ENCODE data around the gene IL20RA. TPM values are rescaled to one million over a fixed set of nuclear protein-coding genes. Genes with fewer than 3 reads are reported as not detected.

IL20RA gene
- total and polyA plus RNA-seq, 4 donors, result 0.17 to 0.65 (median 0.25) TPM; not detected in 1

GRCh38 chr6:137024237-137024990, 20.4 kb downstream of the IL20RA start:
- peaks cover 0 to 1% (median 0%) of the 10 kb centered on the region in 4 donors for H3K36me3 ChIP-seq (ENCODE audit: control insufficient read depth in 4 of 4, insufficient read depth in 3 of 4, low read depth in 1 of 4, low read length in 3 of 4)
- TF ChIP-seq ATF3 (IDR thresholded peaks at IDR 0.05) (peak; percentile 34), HNF4G (IDR thresholded peaks at IDR 0.05) (no peak), EGR1 (IDR thresholded peaks at IDR 0.05; ENCODE audit: low read depth in 2 of 2) (no peak), NR2F2 (IDR thresholded peaks at IDR 0.05) (no peak), YY1 (IDR thresholded peaks at IDR 0.05) (peak; percentile 67), FOXA1 (IDR thresholded peaks at IDR 0.05) (peak; percentile 83), GABPA (IDR thresholded peaks at IDR 0.05 in 1 of 2, conservative IDR thresholded peaks at IDR 0.05 in 1 of 2) (no peak), SP1 (IDR thresholded peaks at IDR 0.05) (peak; percentile 21), FOXA2 (IDR thresholded peaks at IDR 0.05) (peak; percentile 90), HNF4A (conservative IDR thresholded peaks at IDR 0.05) (peak; percentile 15 to 45), RXRA (IDR thresholded peaks at IDR 0.05) (peak in 1 of 2 donors; percentile 53), CTCF (IDR thresholded peaks at IDR 0.05; ENCODE audit: low read depth, low read length, missing input control) (no peak), JUND (IDR thresholded peaks at IDR 0.05) (peak; percentile 18 to 30), TAF1 (conservative IDR thresholded peaks at IDR 0.05) (no peak)
- TF ChIP-seq, protein P1, sequence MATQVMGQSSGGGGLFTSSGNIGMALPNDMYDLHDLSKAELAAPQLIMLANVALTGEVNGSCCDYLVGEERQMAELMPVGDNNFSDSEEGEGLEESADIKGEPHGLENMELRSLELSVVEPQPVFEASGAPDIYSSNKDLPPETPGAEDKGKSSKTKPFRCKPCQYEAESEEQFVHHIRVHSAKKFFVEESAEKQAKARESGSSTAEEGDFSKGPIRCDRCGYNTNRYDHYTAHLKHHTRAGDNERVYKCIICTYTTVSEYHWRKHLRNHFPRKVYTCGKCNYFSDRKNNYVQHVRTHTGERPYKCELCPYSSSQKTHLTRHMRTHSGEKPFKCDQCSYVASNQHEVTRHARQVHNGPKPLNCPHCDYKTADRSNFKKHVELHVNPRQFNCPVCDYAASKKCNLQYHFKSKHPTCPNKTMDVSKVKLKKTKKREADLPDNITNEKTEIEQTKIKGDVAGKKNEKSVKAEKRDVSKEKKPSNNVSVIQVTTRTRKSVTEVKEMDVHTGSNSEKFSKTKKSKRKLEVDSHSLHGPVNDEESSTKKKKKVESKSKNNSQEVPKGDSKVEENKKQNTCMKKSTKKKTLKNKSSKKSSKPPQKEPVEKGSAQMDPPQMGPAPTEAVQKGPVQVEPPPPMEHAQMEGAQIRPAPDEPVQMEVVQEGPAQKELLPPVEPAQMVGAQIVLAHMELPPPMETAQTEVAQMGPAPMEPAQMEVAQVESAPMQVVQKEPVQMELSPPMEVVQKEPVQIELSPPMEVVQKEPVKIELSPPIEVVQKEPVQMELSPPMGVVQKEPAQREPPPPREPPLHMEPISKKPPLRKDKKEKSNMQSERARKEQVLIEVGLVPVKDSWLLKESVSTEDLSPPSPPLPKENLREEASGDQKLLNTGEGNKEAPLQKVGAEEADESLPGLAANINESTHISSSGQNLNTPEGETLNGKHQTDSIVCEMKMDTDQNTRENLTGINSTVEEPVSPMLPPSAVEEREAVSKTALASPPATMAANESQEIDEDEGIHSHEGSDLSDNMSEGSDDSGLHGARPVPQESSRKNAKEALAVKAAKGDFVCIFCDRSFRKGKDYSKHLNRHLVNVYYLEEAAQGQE (IDR thresholded peaks at IDR 0.05), result no peak
- TF ChIP-seq, protein P2, sequence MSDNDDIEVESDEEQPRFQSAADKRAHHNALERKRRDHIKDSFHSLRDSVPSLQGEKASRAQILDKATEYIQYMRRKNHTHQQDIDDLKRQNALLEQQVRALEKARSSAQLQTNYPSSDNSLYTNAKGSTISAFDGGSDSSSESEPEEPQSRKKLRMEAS (IDR thresholded peaks at IDR 0.05), result no peak
- TF ChIP-seq, protein P3, sequence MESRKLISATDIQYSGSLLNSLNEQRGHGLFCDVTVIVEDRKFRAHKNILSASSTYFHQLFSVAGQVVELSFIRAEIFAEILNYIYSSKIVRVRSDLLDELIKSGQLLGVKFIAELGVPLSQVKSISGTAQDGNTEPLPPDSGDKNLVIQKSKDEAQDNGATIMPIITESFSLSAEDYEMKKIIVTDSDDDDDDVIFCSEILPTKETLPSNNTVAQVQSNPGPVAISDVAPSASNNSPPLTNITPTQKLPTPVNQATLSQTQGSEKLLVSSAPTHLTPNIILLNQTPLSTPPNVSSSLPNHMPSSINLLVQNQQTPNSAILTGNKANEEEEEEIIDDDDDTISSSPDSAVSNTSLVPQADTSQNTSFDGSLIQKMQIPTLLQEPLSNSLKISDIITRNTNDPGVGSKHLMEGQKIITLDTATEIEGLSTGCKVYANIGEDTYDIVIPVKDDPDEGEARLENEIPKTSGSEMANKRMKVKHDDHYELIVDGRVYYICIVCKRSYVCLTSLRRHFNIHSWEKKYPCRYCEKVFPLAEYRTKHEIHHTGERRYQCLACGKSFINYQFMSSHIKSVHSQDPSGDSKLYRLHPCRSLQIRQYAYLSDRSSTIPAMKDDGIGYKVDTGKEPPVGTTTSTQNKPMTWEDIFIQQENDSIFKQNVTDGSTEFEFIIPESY (IDR thresholded peaks at IDR 0.05), result peak; percentile 13

More at GRCh38 chr6:137024237-137024990, 20.4 kb downstream of the IL20RA start:
- peaks cover 0 to 3% (median 1%) of the 10 kb centered on the region in 4 donors for H3K9me3 ChIP-seq (ENCODE audit: control insufficient read depth in 4 of 4, low read length in 3 of 4)
- peaks cover 0 to 10% (median 6%) of the 10 kb centered on the region in 4 donors for H3K4me1 ChIP-seq (ENCODE audit: control insufficient read depth in 4 of 4, insufficient read depth in 4 of 4, low read length in 3 of 4)
- no peak overlapping the region for H3K27ac ChIP-seq (ENCODE audit: low read depth in 1 of 2, low read length in 2 of 2)
- H3K9ac ChIP-seq (ENCODE audit: low read depth in 1 of 2, low read length in 2 of 2), result no peak overlapping the region
- DNase-seq (ENCODE audit: low spot score), result no peak
- WGBS, result 42% methylated on average over 3 of the region's 3 CpGs
- no peak overlapping the region for H3K4me3 ChIP-seq (ENCODE audit: low read depth in 1 of 3, low read length in 3 of 3)
- H3K27me3 ChIP-seq (ENCODE audit: control insufficient read depth in 4 of 4, insufficient read depth in 4 of 4, low read length in 3 of 4), result peaks cover 0 to 22% (median 10%) of the 10 kb centered on the region in 4 donors

All from liver (tissue), 9 donors.